BE2C (cell line): ENCODE results near the gene FIP1L1.

Experiments used
- DNase-seq: peaks from one replicate; pipeline ENCODE4 v3.0.0-alpha.2; 2020
- H3K27me3 ChIP-seq: fragments of 250-450 bp; sonication (Bioruptor Pico); 2 replicates; pipeline ENCODE4 v1.5.1; 2020; ENCODE audit warnings: mild to moderate bottlenecking
- H3K36me3 ChIP-seq: fragments of 250-450 bp; sonication (Bioruptor Pico); 2 replicates; pipeline ENCODE4 v1.5.1; 2020; ENCODE audit warnings: mild to moderate bottlenecking
- H3K4me1 ChIP-seq: fragments of 250-450 bp; sonication (Bioruptor Pico); 2 replicates; pipeline ENCODE4 v1.5.1; 2020
- H3K4me3 ChIP-seq: 2 replicates; pipeline ENCODE4 v1.5.1; 2011; ENCODE audit warnings: low read depth, low read length
- H3K9me3 ChIP-seq: fragments of 250-450 bp; sonication (Bioruptor Pico); 2 replicates; pipeline ENCODE4 v1.5.1; 2020
- TF ChIP-seq, protein P1 (sequence below): IDR thresholded peaks from 2 replicates; pipeline ENCODE4 v1.5.1; 2012; ENCODE audit warnings: mild to moderate bottlenecking, low read depth, low read length

Gene FIP1L1

DNA sequence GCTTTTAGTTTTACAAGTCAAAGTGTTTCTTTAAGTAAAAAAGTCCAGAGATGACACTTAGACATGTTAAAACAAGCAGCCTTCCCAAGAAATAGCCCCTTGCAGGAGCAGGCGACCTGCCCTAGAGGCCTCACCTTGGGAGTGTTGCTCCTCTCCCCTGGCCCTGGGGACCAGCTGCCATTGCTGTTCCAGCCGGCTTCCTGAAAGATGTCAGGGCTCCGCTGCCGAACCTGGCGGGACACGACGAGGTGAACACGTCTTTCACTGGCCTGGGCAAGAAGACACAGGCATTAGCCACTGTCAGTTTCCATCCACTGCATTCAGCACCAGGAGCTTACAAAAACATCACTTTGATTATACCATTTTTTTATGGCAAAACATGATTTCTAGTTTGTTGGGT is 104.1 kb downstream of the FIP1L1 start:
- H3K4me1 ChIP-seq, result no peaks in the 10 kb centered on the region
- no peak overlapping the region for H3K4me3 ChIP-seq
- no peaks in the 10 kb centered on the region for H3K36me3 ChIP-seq

DNA sequence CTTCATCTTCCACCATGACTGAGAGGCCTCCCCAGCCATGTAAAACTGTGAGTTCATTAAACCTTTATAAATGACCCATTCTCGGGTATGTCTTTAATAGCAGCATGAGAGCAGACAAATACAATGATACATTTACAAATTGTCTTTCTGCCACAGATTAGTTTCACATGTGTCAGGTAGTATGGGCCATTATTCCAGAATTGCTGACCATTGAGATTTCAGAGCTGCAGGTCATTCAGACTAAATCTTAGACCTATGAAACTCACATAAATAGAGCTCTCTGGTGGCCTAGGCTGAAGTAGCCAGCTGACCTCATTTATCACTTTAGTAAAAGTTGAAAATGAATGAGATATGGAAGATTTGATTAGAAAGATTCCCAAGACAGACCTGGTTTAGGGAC is 105.8 kb downstream of the FIP1L1 start:
- TF ChIP-seq, protein P1, sequence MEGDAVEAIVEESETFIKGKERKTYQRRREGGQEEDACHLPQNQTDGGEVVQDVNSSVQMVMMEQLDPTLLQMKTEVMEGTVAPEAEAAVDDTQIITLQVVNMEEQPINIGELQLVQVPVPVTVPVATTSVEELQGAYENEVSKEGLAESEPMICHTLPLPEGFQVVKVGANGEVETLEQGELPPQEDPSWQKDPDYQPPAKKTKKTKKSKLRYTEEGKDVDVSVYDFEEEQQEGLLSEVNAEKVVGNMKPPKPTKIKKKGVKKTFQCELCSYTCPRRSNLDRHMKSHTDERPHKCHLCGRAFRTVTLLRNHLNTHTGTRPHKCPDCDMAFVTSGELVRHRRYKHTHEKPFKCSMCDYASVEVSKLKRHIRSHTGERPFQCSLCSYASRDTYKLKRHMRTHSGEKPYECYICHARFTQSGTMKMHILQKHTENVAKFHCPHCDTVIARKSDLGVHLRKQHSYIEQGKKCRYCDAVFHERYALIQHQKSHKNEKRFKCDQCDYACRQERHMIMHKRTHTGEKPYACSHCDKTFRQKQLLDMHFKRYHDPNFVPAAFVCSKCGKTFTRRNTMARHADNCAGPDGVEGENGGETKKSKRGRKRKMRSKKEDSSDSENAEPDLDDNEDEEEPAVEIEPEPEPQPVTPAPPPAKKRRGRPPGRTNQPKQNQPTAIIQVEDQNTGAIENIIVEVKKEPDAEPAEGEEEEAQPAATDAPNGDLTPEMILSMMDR, result no peak
- no peaks in the 10 kb centered on the region for H3K36me3 ChIP-seq
- H3K4me3 ChIP-seq, result no peak overlapping the region
- no peaks in the 10 kb centered on the region for H3K9me3 ChIP-seq
- peaks cover 9% of the 10 kb centered on the region for H3K4me1 ChIP-seq
- no peak for DNase-seq
- no peaks in the 10 kb centered on the region for H3K27me3 ChIP-seq

More for the DNA sequence above, 104.1 kb downstream of the FIP1L1 start:
- H3K27me3 ChIP-seq, result no peaks in the 10 kb centered on the region
- DNase-seq, result no peak
- H3K9me3 ChIP-seq, result no peaks in the 10 kb centered on the region
- TF ChIP-seq, protein P1, result no peak

DNA sequence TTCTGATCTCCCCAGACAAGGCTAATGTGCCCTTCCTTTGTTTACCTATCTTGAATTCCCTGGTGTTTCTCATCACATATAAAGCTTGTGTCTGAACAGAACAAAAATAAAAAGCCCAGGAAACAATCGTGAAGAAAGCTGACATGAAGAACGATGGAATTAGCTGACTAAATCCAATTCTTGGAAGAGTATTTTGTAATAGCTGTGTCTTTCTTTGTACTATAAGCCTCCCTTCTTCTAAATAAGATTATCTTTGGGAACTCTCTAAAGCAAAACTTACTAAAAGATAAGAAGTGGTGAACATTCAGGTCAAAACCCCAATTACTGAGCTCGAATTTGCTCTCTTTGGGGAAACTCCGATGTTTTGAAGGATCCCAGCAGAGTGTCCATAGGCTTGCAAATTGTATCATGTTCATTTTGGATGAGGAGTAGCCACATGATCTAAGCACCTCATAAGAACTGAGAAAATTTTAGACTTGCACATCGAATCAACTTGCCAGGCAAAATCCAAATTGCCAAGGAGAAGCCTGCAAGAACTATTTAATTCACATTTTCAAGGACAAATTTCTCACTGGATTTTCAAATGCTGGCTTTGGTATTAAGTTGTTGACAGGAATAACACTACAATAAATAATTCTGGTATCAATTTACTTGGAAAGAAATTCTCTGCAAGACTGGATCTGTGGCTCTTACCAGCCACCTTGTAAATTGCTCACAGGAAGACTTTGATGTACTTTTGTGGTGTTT is 107.6 kb downstream of the FIP1L1 start:
- no peak for DNase-seq
- Histone ChIP-seq H3K27me3 (no peaks in the 10 kb centered on the region), H3K36me3 (no peaks in the 10 kb centered on the region), H3K4me3 (no peak overlapping the region), H3K4me1 (peaks cover 11% of the 10 kb centered on the region), H3K9me3 (no peaks in the 10 kb centered on the region)
- TF ChIP-seq, protein P1, result no peak

DNA sequence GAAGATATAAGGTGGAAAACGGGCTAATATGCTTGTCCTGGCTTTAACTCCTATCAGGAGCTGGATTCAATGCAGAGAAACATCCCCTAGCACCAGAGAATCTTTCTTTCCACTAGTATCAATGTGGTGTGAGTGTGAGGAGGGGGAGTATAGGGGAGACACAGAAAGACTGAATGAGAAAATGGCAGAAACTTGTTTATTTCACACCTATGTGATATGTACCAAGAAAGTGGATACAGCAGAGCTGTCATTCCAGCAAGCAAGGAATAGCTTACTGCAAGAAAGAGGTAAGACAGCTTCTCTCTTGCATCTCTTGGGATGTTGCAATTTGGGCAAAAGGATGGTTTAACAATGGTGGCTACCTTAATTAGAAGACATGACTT is 108.2 kb downstream of the FIP1L1 start:
- TF ChIP-seq, protein P1, result no peak
- Histone ChIP-seq H3K27me3 (no peaks in the 10 kb centered on the region), H3K36me3 (no peaks in the 10 kb centered on the region), H3K4me1 (peaks cover 11% of the 10 kb centered on the region), H3K4me3 (no peak overlapping the region), H3K9me3 (no peaks in the 10 kb centered on the region)
- DNase-seq, result no peak

DNA sequence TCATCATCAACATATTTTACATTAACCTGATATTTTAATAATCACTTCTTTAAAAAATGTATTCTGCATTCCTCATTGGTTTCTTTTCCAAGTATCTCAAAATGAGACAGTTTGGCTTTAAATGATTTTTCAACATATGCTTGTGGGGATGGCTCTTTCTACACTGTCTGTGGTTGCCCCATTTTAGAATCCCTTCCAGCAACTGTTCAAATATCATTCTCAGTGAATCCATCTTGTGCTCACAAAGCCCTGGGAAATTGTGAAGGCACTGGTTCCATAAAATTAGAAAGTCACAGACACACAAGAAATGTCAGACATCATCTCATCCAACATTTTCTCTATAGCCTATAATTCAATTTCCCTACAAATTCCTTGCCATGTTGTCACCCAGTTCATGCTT is 110.3 kb downstream of the FIP1L1 start:
- Histone ChIP-seq H3K9me3 (no peaks in the 10 kb centered on the region), H3K4me1 (peaks cover 11% of the 10 kb centered on the region), H3K27me3 (no peaks in the 10 kb centered on the region), H3K36me3 (no peaks in the 10 kb centered on the region), H3K4me3 (no peak overlapping the region)
- no peak for DNase-seq
- TF ChIP-seq, protein P1, result no peak

DNA sequence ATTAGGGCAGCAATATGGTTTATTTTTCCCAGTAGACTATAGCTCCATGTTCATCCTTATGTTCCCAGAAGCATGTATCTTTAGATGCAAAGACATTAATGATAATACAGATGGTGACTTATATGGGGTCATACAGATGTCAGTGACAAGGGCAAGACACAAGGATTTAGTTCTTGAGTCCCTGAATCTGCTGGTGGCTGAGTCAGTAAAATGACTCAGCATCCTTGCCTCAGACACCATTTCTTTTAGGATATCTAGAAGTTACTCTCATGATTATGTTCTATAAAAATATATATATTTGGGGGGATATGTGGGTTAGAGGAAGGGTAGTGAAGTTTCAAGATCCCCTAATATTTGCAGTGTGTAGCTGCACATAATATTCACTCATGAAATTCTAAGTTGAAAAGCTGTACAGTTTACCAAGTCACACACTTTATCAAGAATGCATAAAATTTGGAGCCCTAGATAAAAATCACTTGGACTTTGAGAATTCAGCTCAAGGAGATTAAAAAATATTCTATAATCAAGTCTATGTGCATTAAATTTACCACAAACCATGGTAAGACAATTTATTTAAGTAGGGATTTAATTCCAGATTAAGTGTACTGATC is 111.9 kb downstream of the FIP1L1 start:
- TF ChIP-seq, protein P1, result no peak
- no peak for DNase-seq
- H3K9me3 ChIP-seq, result no peaks in the 10 kb centered on the region
- H3K4me3 ChIP-seq, result no peak overlapping the region
- H3K4me1 ChIP-seq, result peaks cover 11% of the 10 kb centered on the region
- no peaks in the 10 kb centered on the region for H3K27me3 ChIP-seq
- no peaks in the 10 kb centered on the region for H3K36me3 ChIP-seq
